CD4-positive, alpha-beta memory T cell (primary cell): Measurements from ENCODE around the gene CDC14A. TPM values are rescaled to one million over a fixed set of nuclear protein-coding genes. Genes with fewer than 3 reads are reported as not detected.
"Not testable (repeated sequence)": the region's sequence is repeated elsewhere in the genome, so short reads cannot be mapped to it uniquely, and the experiment has no call there.

ENCODE experiments used
- CTCF ChIA-PET: fragments of 350-600 bp; sonication (Branson Sonifier 250); formaldehyde crosslinking; loops from one replicate; lab custom pipeline; 2021; ENCODE audit warnings: inconsistent platforms; ENCODE audit not compliant: partially characterized antibody; lab: Charles Lee
- POLR2A ChIA-PET: fragments of 350-600 bp; sonication (Branson Sonifier 250); formaldehyde crosslinking; loops from one replicate; lab custom pipeline; 2021; ENCODE audit not compliant: partially characterized antibody; lab: Charles Lee
- DNase-seq, 5 donors: peaks; one replicate each; pipeline versions ENCODE4 v3.0.0 to v3.0.0-alpha.2; 2020 to 2022; ENCODE audit warnings: mixed read lengths in 1 of 5
- H3K27ac ChIP-seq: one replicate; pipeline ENCODE4 v1.7.0; 2013; ENCODE audit warnings: low read depth, low read length
- H3K27me3 ChIP-seq: 2 replicates; pipeline ENCODE4 v1.7.0; 2013; ENCODE audit warnings: mild to moderate bottlenecking, low read length, moderate library complexity; ENCODE audit not compliant: insufficient read depth
- H3K36me3 ChIP-seq: 2 replicates; pipeline ENCODE4 v1.7.0; 2013; ENCODE audit warnings: mild to moderate bottlenecking, low read length, moderate library complexity; ENCODE audit not compliant: insufficient read depth
- H3K4me1 ChIP-seq: 2 replicates; pipeline ENCODE4 v1.7.0; 2013; ENCODE audit warnings: mild to moderate bottlenecking, low read length, moderate library complexity; ENCODE audit not compliant: insufficient read depth
- H3K4me3 ChIP-seq, 2 donors: one replicate each; pipeline ENCODE4 v1.7.0; 2013; ENCODE audit warnings: low read length in 2 of 2, mild to moderate bottlenecking in 1 of 2
- H3K9me3 ChIP-seq, 2 donors: one replicate each; pipeline ENCODE4 v1.7.0; 2013; ENCODE audit warnings: low read length in 2 of 2, control low read depth in 1 of 2; ENCODE audit not compliant: control insufficient read depth in 1 of 2
- H3K27ac Mint-ChIP-seq, 7 donors: one replicate each; pipeline ENCODE4 v1.8.0; 2020 to 2021; ENCODE audit warnings: mixed read lengths in 7 of 7, mild to moderate bottlenecking in 6 of 7, inconsistent platforms in 3 of 7, moderate library complexity in 3 of 7
- H3K27me3 Mint-ChIP-seq, 2 donors: one replicate each; pipeline ENCODE4 v1.8.0; 2020 to 2021; ENCODE audit warnings: mixed read lengths in 2 of 2
- H3K36me3 Mint-ChIP-seq, 2 donors: one replicate each; pipeline ENCODE4 v1.8.0; 2020 to 2021; ENCODE audit warnings: mixed read lengths in 2 of 2, inconsistent platforms in 1 of 2, mild to moderate bottlenecking in 1 of 2
- H3K4me1 Mint-ChIP-seq, 4 donors: one replicate each; pipeline ENCODE4 v1.8.0; 2020 to 2021; ENCODE audit warnings: mixed read lengths in 4 of 4, mild to moderate bottlenecking in 1 of 4
- H3K4me3 Mint-ChIP-seq, 8 donors: one replicate each; pipeline ENCODE4 v1.8.0; 2020 to 2021; ENCODE audit warnings: mixed read lengths in 8 of 8, mild to moderate bottlenecking in 7 of 8, moderate library complexity in 6 of 8, inconsistent platforms in 3 of 8
- H3K9me3 Mint-ChIP-seq, 8 donors: one replicate each; pipeline ENCODE4 v1.8.0; 2020 to 2021; ENCODE audit warnings: mixed read lengths in 8 of 8, mild to moderate bottlenecking in 5 of 8, inconsistent platforms in 3 of 8, moderate library complexity in 1 of 8
- intact Hi-C: fragments of 100-400 bp; cut with micrococcal nuclease; formaldehyde crosslinking; loops from one replicate; pipeline ENCODE4 v1.15.1; 2023
- polyA plus RNA-seq, 2 donors: library from polyadenylated mRNA; unstranded; fragments of 300-500 nt; fragmentation: Illumina TruSeq; gene quantifications; one replicate each; pipeline ENCODE4 v1.2.3, GENCODE V29; 2021
- total RNA-seq, 2 experiments: library from RNA; stranded (reverse); gene quantifications; one replicate each; pipeline ENCODE4 v1.2.3, GENCODE V29; 2021

CDC14A gene
- total and polyA plus RNA-seq, 4 experiments from 2014 or later = 37.7 to 119 (median 90.0) TPM

DNA sequence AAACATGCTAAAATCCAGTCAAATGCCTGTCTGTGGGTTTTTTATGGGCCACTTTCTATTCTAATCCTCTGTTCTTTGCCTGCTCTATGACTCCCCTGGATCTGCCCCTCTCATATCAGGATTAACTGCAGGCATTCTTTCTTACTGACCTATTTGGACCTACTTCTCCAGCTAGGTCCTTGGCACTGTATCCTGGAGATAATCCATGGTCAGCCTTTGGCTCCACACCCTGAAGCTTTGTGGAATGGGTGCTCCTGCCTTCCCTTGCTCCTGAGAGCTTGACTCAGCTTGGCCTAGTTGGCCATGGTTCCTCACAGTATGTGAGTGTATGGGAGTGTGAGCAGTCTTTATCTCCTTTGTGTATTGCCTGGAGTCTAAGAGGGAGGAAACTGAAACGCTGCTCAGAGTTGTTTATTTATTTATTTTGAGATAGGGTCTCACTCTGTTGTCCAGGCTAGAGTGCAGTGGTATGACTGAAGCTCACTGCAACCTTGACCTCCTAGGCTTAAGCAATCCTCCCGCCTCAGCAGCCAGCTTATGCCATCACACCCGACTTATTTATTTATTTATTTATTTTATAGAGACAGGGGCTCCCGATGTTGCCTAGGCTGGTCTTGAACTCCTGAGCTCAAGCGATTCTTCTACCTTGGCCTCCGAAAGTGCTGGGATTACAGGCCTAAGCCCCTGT is 28.7 kb upstream of the CDC14A start:
- intact Hi-C loops = no loop called here
- CTCF ChIA-PET = no interaction called here

DNA sequence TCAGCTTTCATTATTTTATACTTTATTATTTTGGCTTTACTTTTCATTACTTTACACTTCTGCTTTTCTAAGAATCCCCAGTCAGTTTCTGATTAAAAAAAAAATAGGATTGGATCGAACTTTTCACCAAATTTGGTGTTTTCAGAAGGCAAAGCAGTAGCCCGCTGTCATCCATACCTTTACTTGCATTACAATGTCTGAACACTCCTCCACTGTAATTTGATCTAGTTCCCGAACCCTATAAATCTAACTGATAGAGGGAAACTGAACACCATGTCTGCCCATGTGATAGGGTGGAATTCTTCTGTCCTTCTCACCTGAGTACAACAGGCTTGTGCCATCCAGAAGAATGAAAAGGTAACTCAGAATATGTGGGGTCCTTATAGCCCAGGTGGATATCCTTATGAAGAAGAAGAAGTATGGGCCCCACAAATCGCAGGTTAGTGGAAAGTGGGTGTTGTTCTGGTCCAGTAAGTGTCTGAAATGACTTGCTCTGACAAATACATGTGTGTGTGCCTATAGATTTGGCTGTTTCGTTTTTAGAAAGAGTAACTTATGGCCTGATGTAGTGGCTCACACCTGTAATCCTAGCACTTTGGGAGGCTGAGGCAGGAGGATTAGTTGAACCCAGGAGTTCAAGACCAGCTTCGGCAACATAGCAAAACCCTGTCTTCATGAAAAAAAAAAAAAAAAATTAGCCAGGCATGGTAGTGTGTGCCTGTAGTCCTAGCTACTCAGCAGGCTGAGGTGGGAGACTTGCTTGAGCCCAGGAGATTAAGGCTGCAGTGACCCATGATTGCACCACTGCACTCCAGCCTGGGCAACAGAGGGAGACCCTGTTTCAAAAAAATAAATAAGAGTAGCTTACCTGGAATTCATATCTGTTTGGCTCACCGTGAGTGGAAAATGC is 26.6 kb upstream of the CDC14A start:
- H3K4me1 Mint-ChIP-seq = no peaks in the 10 kb centered on the region
- intact Hi-C loops = no loop called here
- ChIA-PET POLR2A (no interaction called here), CTCF (no interaction called here)
- H3K27me3 Mint-ChIP-seq = no peaks in the 10 kb centered on the region
- Histone ChIP-seq H3K36me3 (no peaks in the 10 kb centered on the region), H3K27ac (no peak overlapping the region), H3K4me3 (no peak overlapping the region), H3K9me3 (no peaks in the 10 kb centered on the region), H3K27me3 (no peaks in the 10 kb centered on the region), H3K4me1 (no peaks in the 10 kb centered on the region)
- no peak for DNase-seq
- H3K36me3 Mint-ChIP-seq = no peaks in the 10 kb centered on the region
- no peak overlapping the region for H3K4me3 Mint-ChIP-seq
- peaks cover 0 to 3% (median 2%) of the 10 kb centered on the region in 8 donors for H3K9me3 Mint-ChIP-seq
- H3K27ac Mint-ChIP-seq = no peak overlapping the region

More for the DNA sequence above, 28.7 kb upstream of the CDC14A start:
- H3K4me1 Mint-ChIP-seq = no peaks in the 10 kb centered on the region
- H3K27me3 Mint-ChIP-seq = no peaks in the 10 kb centered on the region
- Histone ChIP-seq H3K27me3 (no peaks in the 10 kb centered on the region), H3K4me1 (no peaks in the 10 kb centered on the region), H3K9me3 (peaks cover 0 to 10% of the 10 kb centered on the region in 2 donors), H3K36me3 (no peaks in the 10 kb centered on the region), H3K4me3 (no peak overlapping the region), H3K27ac (no peak overlapping the region)
- H3K9me3 Mint-ChIP-seq = peaks cover 3 to 20% (median 15%) of the 10 kb centered on the region in 8 donors
- POLR2A ChIA-PET = no interaction called here
- no peak overlapping the region for H3K4me3 Mint-ChIP-seq
- DNase-seq = no peak
- peaks cover 6 to 9% of the 10 kb centered on the region in 2 donors for H3K36me3 Mint-ChIP-seq
- H3K27ac Mint-ChIP-seq = no peak overlapping the region

DNA sequence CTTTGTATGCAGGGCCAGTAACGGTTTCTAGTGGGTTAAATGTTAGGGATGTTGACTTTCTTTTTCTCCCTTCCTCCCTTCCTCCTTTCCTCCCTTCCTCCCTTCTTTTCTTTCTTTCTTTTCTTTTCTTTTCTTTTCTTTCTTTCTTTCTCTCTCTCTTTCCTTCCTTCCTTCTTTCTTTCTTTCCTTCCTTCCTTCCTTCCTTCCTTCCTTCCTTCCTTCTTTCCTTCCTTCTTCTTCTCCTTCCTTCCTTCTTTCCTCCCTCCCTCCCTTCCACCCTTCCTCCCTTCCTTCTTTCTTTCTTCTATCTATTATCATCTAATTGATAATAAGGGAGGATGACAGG is 26.0 kb upstream of the CDC14A start:
- H3K4me3 ChIP-seq, CTCF ChIA-PET, H3K9me3 ChIP-seq, intact Hi-C loops, H3K9me3 Mint-ChIP-seq, H3K36me3 ChIP-seq, POLR2A ChIA-PET, DNase-seq, H3K36me3 Mint-ChIP-seq, H3K4me1 Mint-ChIP-seq, H3K27me3 Mint-ChIP-seq, H3K4me3 Mint-ChIP-seq, H3K4me1 ChIP-seq, H3K27ac ChIP-seq, H3K27ac Mint-ChIP-seq, H3K27me3 ChIP-seq: not testable (repeated sequence)

DNA sequence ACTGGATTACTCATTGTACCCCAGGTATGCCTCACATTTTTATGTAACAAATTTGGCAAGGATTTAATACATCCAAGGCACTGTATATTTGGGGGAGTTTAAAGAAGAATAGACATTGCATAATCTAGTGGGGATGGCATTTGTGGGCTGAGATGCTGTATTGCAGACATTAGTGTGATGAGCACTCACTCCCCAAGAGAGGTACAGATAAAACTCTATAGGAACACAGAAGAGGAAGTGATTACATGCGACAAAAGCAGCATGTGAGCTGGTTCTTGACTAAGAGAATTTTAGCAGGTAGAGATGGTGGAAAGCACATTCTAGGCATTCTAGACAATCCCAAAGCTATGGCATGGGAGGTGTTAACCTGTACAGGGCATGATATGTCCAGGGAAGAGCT is 24.2 kb upstream of the CDC14A start:
- intact Hi-C loops = no loop called here
- H3K9me3 Mint-ChIP-seq = no peaks in the 10 kb centered on the region
- no peak for DNase-seq
- Histone ChIP-seq H3K4me3 (no peak overlapping the region), H3K36me3 (no peaks in the 10 kb centered on the region), H3K27ac (no peak overlapping the region), H3K27me3 (no peaks in the 10 kb centered on the region), H3K9me3 (no peaks in the 10 kb centered on the region), H3K4me1 (no peaks in the 10 kb centered on the region)
- CTCF ChIA-PET = no interaction called here
- H3K4me3 Mint-ChIP-seq = no peak overlapping the region
- POLR2A ChIA-PET = no interaction called here
- H3K27me3 Mint-ChIP-seq = no peaks in the 10 kb centered on the region
- no peaks in the 10 kb centered on the region for H3K4me1 Mint-ChIP-seq
- H3K36me3 Mint-ChIP-seq = no peaks in the 10 kb centered on the region
- no peak overlapping the region for H3K27ac Mint-ChIP-seq

DNA sequence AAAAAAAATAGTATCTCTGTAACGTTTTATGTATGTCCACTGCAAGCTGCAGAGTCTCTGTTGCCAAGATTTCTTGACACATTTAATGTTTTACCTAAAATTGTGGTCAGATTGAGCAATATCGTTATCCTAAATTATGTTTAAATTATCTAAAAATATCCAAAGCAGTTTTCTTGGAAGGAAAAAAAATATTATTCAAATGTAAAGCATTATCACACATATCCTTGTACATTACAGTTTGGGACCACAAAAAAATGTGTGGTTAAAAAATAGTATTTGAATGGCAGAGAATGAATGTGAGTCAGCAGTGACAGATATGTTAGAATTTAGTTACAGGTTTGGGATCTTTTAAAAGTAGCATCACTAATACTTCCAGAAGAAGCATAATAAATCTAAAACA is 21.2 kb upstream of the CDC14A start:
- DNase-seq, H3K4me3 Mint-ChIP-seq, H3K9me3 Mint-ChIP-seq, H3K9me3 ChIP-seq, H3K27ac Mint-ChIP-seq, intact Hi-C loops, H3K36me3 Mint-ChIP-seq, H3K27me3 Mint-ChIP-seq, H3K4me1 Mint-ChIP-seq, H3K27ac ChIP-seq, POLR2A ChIA-PET, H3K27me3 ChIP-seq, H3K36me3 ChIP-seq, H3K4me1 ChIP-seq, H3K4me3 ChIP-seq, CTCF ChIA-PET: not testable (repeated sequence)

DNA sequence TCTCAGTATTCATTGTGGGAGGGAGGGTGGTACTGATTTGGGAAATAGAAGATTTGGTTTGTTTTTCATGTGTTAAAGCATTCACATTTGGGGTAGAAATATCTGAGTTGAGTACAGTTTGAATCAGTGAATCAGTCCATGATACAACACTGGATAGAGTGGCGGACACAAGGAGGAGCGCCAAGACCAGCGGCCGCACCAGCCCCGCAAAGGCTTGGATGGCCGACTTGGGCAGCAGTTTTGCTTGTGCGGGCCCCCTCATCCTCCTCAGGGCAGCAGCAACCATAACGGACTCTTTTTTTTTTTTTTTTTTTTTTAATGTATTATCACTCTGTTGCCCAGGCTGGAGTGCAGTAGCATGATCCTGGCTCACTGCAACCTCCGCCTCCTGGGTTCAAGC is 20.0 kb upstream of the CDC14A start:
- no peak overlapping the region for H3K4me3 ChIP-seq
- Mint-ChIP-seq H3K36me3 (no peaks in the 10 kb centered on the region), H3K4me1 (peaks cover 0 to 4% (median under 1%) of the 10 kb centered on the region in 4 donors), H3K27me3 (peaks cover 3 to 6% of the 10 kb centered on the region in 2 donors), H3K27ac (no peak overlapping the region), H3K4me3 (no peak overlapping the region), H3K9me3 (peaks cover 0 to 3% (median 0%) of the 10 kb centered on the region in 8 donors)
- H3K27ac ChIP-seq = no peak overlapping the region
- DNase-seq = no peak
- ChIA-PET POLR2A (no interaction called here), CTCF (no interaction called here)
- intact Hi-C loops = no loop called here
- no peaks in the 10 kb centered on the region for H3K4me1 ChIP-seq
- no peaks in the 10 kb centered on the region for H3K36me3 ChIP-seq
- H3K9me3 ChIP-seq = no peaks in the 10 kb centered on the region
- no peaks in the 10 kb centered on the region for H3K27me3 ChIP-seq

DNA sequence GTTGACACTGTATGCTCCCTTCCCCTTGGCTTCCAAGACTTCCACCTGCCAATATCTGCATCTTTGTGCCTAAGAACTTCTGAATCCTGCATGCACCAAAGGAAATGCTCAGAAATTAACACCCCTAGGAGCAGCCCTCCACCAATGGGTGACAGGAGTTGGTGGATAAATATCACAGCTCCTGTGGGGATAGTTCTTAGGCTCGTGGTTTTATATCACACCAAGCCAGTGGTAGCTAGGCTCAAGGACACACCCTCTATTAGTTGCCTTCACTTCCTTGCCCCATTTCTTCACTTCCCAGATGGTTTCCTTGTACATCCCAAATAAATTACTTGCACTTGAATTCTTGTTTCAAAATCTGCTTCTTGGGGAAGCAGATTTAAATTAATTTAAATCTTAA is 16.9 kb upstream of the CDC14A start:
- Mint-ChIP-seq H3K9me3 (peaks cover 0 to 3% (median 0%) of the 10 kb centered on the region in 8 donors), H3K27ac (no peak overlapping the region), H3K27me3 (peaks cover 3 to 6% of the 10 kb centered on the region in 2 donors), H3K36me3 (no peaks in the 10 kb centered on the region), H3K4me3 (no peak overlapping the region), H3K4me1 (peaks cover 0 to 4% (median under 1%) of the 10 kb centered on the region in 4 donors)
- Histone ChIP-seq H3K9me3 (no peaks in the 10 kb centered on the region), H3K4me3 (no peak overlapping the region), H3K27me3 (no peaks in the 10 kb centered on the region), H3K27ac (no peak overlapping the region), H3K4me1 (no peaks in the 10 kb centered on the region), H3K36me3 (no peaks in the 10 kb centered on the region)
- CTCF ChIA-PET = interaction anchor here (1.1 kb wide), 1 partner anchor 120 kb away, joined by 5 read pairs; no protein-coding TSS in a partner anchor
- POLR2A ChIA-PET = no interaction called here
- intact Hi-C loops = no loop called here
- no peak for DNase-seq
